CD14-positive monocyte (primary cell): ENCODE results near the gene NOSIP. TPM values are rescaled to one million over a fixed set of nuclear protein-coding genes. Genes with fewer than 3 reads are reported as not detected.

Source experiments
- DNase-seq, 3 donors: peaks; one replicate each; pipeline ENCODE4 v3.0.0-alpha.2; 2011 to 2022
- H2AFZ ChIP-seq: 2 replicates; pipeline ENCODE4 v1.6.0; 2012; ENCODE audit warnings: mild to moderate bottlenecking, low read depth, low read length, inconsistent platforms; ENCODE audit not compliant: insufficient read depth, poor library complexity, severe bottlenecking
- H3K27ac ChIP-seq, 2 donors: 1 replicate in 1 of 2; 2 replicates in 1 of 2; pipeline ENCODE4 v1.5.1; 2012 to 2013; ENCODE audit warnings: low read length in 2 of 2, control low read depth in 1 of 2, inconsistent platforms in 1 of 2, low read depth in 1 of 2, mild to moderate bottlenecking in 1 of 2
- H3K27me3 ChIP-seq, 2 donors: one replicate each; pipeline versions ENCODE4 v1.6.0 to v1.6.1; 2011 to 2013; ENCODE audit warnings: low read length in 2 of 2; ENCODE audit not compliant: control insufficient read depth in 2 of 2, insufficient read depth in 2 of 2
- H3K36me3 ChIP-seq, 2 donors: replicated peaks in 1 of 2; 1 replicate in 1 of 2; 2 replicates in 1 of 2; pipeline versions ENCODE4 v1.5.1 to v1.6.1; 2012 to 2013; ENCODE audit warnings: low read length in 2 of 2, control low read depth in 1 of 2, inconsistent platforms in 1 of 2, mild to moderate bottlenecking in 1 of 2; ENCODE audit not compliant: insufficient read depth in 2 of 2, control insufficient read depth in 1 of 2
- H3K4me1 ChIP-seq, 2 donors: 1 replicate in 1 of 2; 2 replicates in 1 of 2; pipeline versions ENCODE4 v1.5.1 to v1.6.1; 2012 to 2013; ENCODE audit warnings: low read length in 2 of 2, control low read depth in 1 of 2, inconsistent platforms in 1 of 2, mild to moderate bottlenecking in 1 of 2, moderate library complexity in 1 of 2; ENCODE audit not compliant: insufficient read depth in 2 of 2, control insufficient read depth in 1 of 2
- H3K4me2 ChIP-seq: replicated peaks from 2 replicates; pipeline ENCODE3; 2012; ENCODE audit warnings: low read length, moderate library complexity, mild to moderate bottlenecking; ENCODE audit not compliant: poor library complexity, severe bottlenecking; ENCODE audit errors: extremely low read depth
- H3K4me3 ChIP-seq, 3 experiments: fragments of 200-600 bp in 1 of 3; sonication (generic) in 1 of 3; replicated peaks in 1 of 3; 1 replicate in 2 of 3; 2 replicates in 1 of 3; pipeline ENCODE4 v1.5.1; 2011 to 2013; ENCODE audit warnings: low read length in 3 of 3, mild to moderate bottlenecking in 3 of 3, control low read depth in 2 of 3, low read depth in 2 of 3, inconsistent platforms in 1 of 3, moderate library complexity in 1 of 3
- H3K79me2 ChIP-seq: 2 replicates; pipeline ENCODE4 v1.6.0; 2012; ENCODE audit warnings: mild to moderate bottlenecking, control low read depth, inconsistent platforms, low read length, moderate library complexity; ENCODE audit not compliant: insufficient read depth
- H3K9ac ChIP-seq: 2 replicates; pipeline ENCODE4 v1.6.0; 2017; ENCODE audit warnings: low read length, mild to moderate bottlenecking; ENCODE audit not compliant: insufficient read depth, poor library complexity, severe bottlenecking
- H3K9me3 ChIP-seq, 2 donors: replicated peaks in 1 of 2; 1 replicate in 1 of 2; 2 replicates in 1 of 2; pipeline versions ENCODE4 v1.5.1 to v1.6.1; 2012 to 2013; ENCODE audit warnings: low read length in 2 of 2, control low read depth in 1 of 2; ENCODE audit not compliant: control insufficient read depth in 1 of 2, insufficient read depth in 1 of 2
- H4K20me1 ChIP-seq: 2 replicates; pipeline ENCODE4 v1.6.0; 2012; ENCODE audit warnings: mild to moderate bottlenecking, low read length, control low read depth, moderate library complexity; ENCODE audit not compliant: insufficient read depth
- H3K27ac Mint-ChIP-seq, 7 donors: one replicate each; pipeline ENCODE4 v1.8.0; 2020; ENCODE audit warnings: mild to moderate bottlenecking in 7 of 7, mixed read lengths in 7 of 7, moderate library complexity in 6 of 7, inconsistent platforms in 2 of 7
- H3K27me3 Mint-ChIP-seq, 3 donors: one replicate each; pipeline ENCODE4 v1.8.0; 2021 to 2022; ENCODE audit warnings: low read depth in 3 of 3, mild to moderate bottlenecking in 3 of 3, mixed read lengths in 3 of 3, moderate library complexity in 3 of 3, inconsistent platforms in 1 of 3
- H3K36me3 Mint-ChIP-seq, 2 donors: one replicate each; pipeline ENCODE4 v1.8.0; 2020; ENCODE audit warnings: mixed read lengths in 2 of 2, inconsistent platforms in 1 of 2, mild to moderate bottlenecking in 1 of 2
- H3K4me1 Mint-ChIP-seq: one replicate; pipeline ENCODE4 v1.8.0; 2020; ENCODE audit warnings: mild to moderate bottlenecking, mixed read lengths
- H3K4me3 Mint-ChIP-seq, 2 donors: one replicate each; pipeline ENCODE4 v1.8.0; 2020; ENCODE audit warnings: mild to moderate bottlenecking in 2 of 2, mixed read lengths in 2 of 2, moderate library complexity in 1 of 2
- H3K9me3 Mint-ChIP-seq, 7 donors: one replicate each; pipeline ENCODE4 v1.8.0; 2020 to 2022; ENCODE audit warnings: mixed read lengths in 7 of 7, mild to moderate bottlenecking in 6 of 7, moderate library complexity in 6 of 7, inconsistent platforms in 2 of 7
- CTCF ChIP-seq: fragments of 200-600 bp; IDR thresholded peaks from one replicate; pipeline ENCODE4 v1.8.0; 2022; ENCODE audit warnings: antibody characterized with exemption, mild to moderate bottlenecking
- WGBS: methylation state at CpG from one replicate; pipeline ENCODE4 v1.1.5; 2013; ENCODE audit warnings: missing lambda C conversion rate; ENCODE audit not compliant: insufficient coverage; 5-methylcytosine and 5-hydroxymethylcytosine counted together
- intact Hi-C, 2 donors: fragments of 100-400 bp; cut with micrococcal nuclease; formaldehyde crosslinking; loops; one replicate each; pipeline versions ENCODE4 v1.15.0 to v1.15.1; 2023
- polyA plus RNA-seq, 3 donors: library from polyadenylated mRNA; depleted of rRNA in 1 of 3; unstranded in 2 of 3; stranded (reverse) in 1 of 3; fragments of 300-500 nt in 2 of 3; fragments of >200 nt in 1 of 3; fragmentation: Illumina TruSeq in 2 of 3; gene quantifications; 1 replicate in 2 of 3; 2 replicates in 1 of 3; pipeline ENCODE4 v1.2.3, GENCODE V29; 2012 to 2021

The NOSIP gene
- polyA plus RNA-seq, 3 donors, result 63.4 to 120 (median 96.4) TPM

- H4K20me1 ChIP-seq, result peaks cover 11% of the 10 kb centered on the region
- DNase-seq, result no peak
- no peaks in the 10 kb centered on the region for H3K27me3 ChIP-seq
- H3K4me2 ChIP-seq, result no peak overlapping the region
- H3K4me3 ChIP-seq, result no peak overlapping the region
- no peak overlapping the region for H3K9ac ChIP-seq
- Mint-ChIP-seq H3K9me3 (peaks cover 0 to 2% (median 0%) of the 10 kb centered on the region in 7 donors), H3K36me3 (peaks cover 56 to 81% of the 10 kb centered on the region in 2 donors), H3K4me1 (peaks cover 26% of the 10 kb centered on the region), H3K4me3 (no peak overlapping the region), H3K27me3 (peaks cover 9 to 17% (median 12%) of the 10 kb centered on the region in 3 donors), H3K27ac (peak overlapping the region in 1 of 7 donors; percentile 49)
- H3K4me1 ChIP-seq, result peaks cover 21 to 36% of the 10 kb centered on the region in 2 donors
- H3K36me3 ChIP-seq, result peaks cover 49 to 78% of the 10 kb centered on the region in 2 donors
- no peaks in the 10 kb centered on the region for H3K79me2 ChIP-seq
- TF ChIP-seq CTCF, result no peak
- WGBS, result 100% methylated on average over 1 of the region's 13 CpGs
- intact Hi-C loops, result no loop called here
- H2AFZ ChIP-seq, result no peak overlapping the region
- no peaks in the 10 kb centered on the region for H3K9me3 ChIP-seq
- no peak overlapping the region for H3K27ac ChIP-seq
These were observed 41.0 kb downstream of the NOSIP start for GRCh38 chr19:49539192-49539952.

- Histone ChIP-seq H3K4me1 (peaks cover 26 to 37% of the 10 kb centered on the region in 2 donors), H3K36me3 (peaks cover 49 to 78% of the 10 kb centered on the region in 2 donors), H3K9me3 (no peaks in the 10 kb centered on the region), H3K4me2 (no peak overlapping the region), H4K20me1 (peaks cover 14% of the 10 kb centered on the region), H3K79me2 (no peaks in the 10 kb centered on the region), H3K27ac (no peak overlapping the region), H2AFZ (no peak overlapping the region), H3K9ac (no peak overlapping the region), H3K4me3 (no peak overlapping the region), H3K27me3 (no peaks in the 10 kb centered on the region)
- Mint-ChIP-seq H3K4me3 (no peak overlapping the region), H3K9me3 (peaks cover 0 to 2% (median 0%) of the 10 kb centered on the region in 7 donors), H3K4me1 (peaks cover 20% of the 10 kb centered on the region), H3K27ac (peak overlapping the region in 1 of 7 donors; percentile 36), H3K27me3 (peaks cover 7 to 19% (median 14%) of the 10 kb centered on the region in 3 donors), H3K36me3 (peaks cover 53 to 78% of the 10 kb centered on the region in 2 donors)
- intact Hi-C loops, result no loop called here
- no peak for TF ChIP-seq CTCF
- 85% methylated on average over 5 of the region's 5 CpGs for WGBS
- DNase-seq, result no peak
These were observed 41.7 kb downstream of the NOSIP start for GRCh38 chr19:49538643-49539042.
